H1 (cell line): Measurements from ENCODE around the gene FARP2.

Experiments
- POLR2A ChIP-seq, 2 experiments: IDR thresholded peaks; 1 replicate in 1 of 2; 2 replicates in 1 of 2; pipeline ENCODE4 v1.6.1; 2011; ENCODE audit warnings: low read depth in 2 of 2, low read length in 2 of 2, mild to moderate bottlenecking in 2 of 2; ENCODE audit errors: control extremely low read depth in 1 of 2
- RAD21 ChIP-seq, 2 experiments: IDR thresholded peaks in 1 of 2; conservative IDR thresholded peaks in 1 of 2; 2 replicates each; pipeline ENCODE4 v1.6.1; 2011; ENCODE audit warnings: low read depth in 2 of 2, low read length in 2 of 2, improper control_type of control experiment in 1 of 2, inconsistent platforms in 1 of 2, mild to moderate bottlenecking in 1 of 2, moderate library complexity in 1 of 2
- RFX5 ChIP-seq: IDR thresholded peaks from 2 replicates; pipeline ENCODE4 v1.6.1; 2011; ENCODE audit warnings: low read depth, low read length, improper control_type of control experiment, borderline replicate concordance
- SIN3A ChIP-seq, 2 experiments: IDR thresholded peaks in 1 of 2; conservative IDR thresholded peaks in 1 of 2; 2 replicates each; pipeline ENCODE4 v1.6.1; 2011 to 2012; ENCODE audit warnings: low read length in 2 of 2, improper control_type of control experiment in 1 of 2, low read depth in 1 of 2, mild to moderate bottlenecking in 1 of 2
- TAF1 ChIP-seq: IDR thresholded peaks from 2 replicates; pipeline ENCODE4 v1.6.1; 2011; ENCODE audit warnings: mild to moderate bottlenecking, low read depth, low read length
- TF ChIP-seq, protein P1 (sequence below), 3 experiments: IDR thresholded peaks; 1 replicate in 2 of 3; 2 replicates in 1 of 3; pipeline versions ENCODE4 v1.5.1 to v1.6.1; 2011; ENCODE audit warnings: low read length in 3 of 3, mild to moderate bottlenecking in 3 of 3, inconsistent platforms in 2 of 3, low read depth in 1 of 3, moderate library complexity in 1 of 3; ENCODE audit not compliant: insufficient read depth in 1 of 3; ENCODE audit errors: control extremely low read depth in 1 of 3
- TF ChIP-seq, protein P2 (sequence below): IDR thresholded peaks from 2 replicates; pipeline ENCODE4 v1.6.1; 2011; ENCODE audit warnings: low read depth, mild to moderate bottlenecking, low read length; ENCODE audit not compliant: insufficient read depth

DNA sequence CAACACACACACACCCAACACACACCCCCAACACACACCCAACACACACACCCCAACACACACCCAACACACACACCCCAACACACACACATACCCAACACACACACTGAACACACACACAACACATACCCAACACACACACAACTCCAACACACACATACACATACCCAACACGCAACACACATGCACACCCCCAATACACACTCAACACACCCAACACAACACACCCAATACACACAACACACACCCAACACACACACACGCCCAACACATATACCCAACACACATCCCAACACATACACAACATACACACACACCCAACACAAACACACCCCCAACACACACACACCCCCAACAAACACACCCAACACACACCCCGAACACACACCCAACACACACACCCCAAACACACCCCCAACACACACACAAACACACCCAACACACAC is 160.5 kb downstream of the FARP2 start:
- TF ChIP-seq TAF1 (no peak), POLR2A (IDR thresholded peaks at IDR 0.05; ENCODE audit: control extremely low read depth in 1 of 2, low read depth in 2 of 2, low read length in 2 of 2) (no peak), RAD21 (IDR thresholded peaks at IDR 0.05 in 1 of 2, conservative IDR thresholded peaks at IDR 0.05 in 1 of 2; ENCODE audit: low read depth in 2 of 2, low read length in 2 of 2) (no peak), RFX5 (no peak), SIN3A (conservative IDR thresholded peaks at IDR 0.05 in 1 of 2, IDR thresholded peaks at IDR 0.05 in 1 of 2; ENCODE audit: low read depth in 1 of 2, low read length in 2 of 2) (no peak)
- TF ChIP-seq, protein P1, sequence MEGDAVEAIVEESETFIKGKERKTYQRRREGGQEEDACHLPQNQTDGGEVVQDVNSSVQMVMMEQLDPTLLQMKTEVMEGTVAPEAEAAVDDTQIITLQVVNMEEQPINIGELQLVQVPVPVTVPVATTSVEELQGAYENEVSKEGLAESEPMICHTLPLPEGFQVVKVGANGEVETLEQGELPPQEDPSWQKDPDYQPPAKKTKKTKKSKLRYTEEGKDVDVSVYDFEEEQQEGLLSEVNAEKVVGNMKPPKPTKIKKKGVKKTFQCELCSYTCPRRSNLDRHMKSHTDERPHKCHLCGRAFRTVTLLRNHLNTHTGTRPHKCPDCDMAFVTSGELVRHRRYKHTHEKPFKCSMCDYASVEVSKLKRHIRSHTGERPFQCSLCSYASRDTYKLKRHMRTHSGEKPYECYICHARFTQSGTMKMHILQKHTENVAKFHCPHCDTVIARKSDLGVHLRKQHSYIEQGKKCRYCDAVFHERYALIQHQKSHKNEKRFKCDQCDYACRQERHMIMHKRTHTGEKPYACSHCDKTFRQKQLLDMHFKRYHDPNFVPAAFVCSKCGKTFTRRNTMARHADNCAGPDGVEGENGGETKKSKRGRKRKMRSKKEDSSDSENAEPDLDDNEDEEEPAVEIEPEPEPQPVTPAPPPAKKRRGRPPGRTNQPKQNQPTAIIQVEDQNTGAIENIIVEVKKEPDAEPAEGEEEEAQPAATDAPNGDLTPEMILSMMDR (IDR thresholded peaks at IDR 0.05; ENCODE audit: control extremely low read depth in 1 of 3, insufficient read depth in 1 of 3, low read depth in 1 of 3, low read length in 3 of 3): no peak
- TF ChIP-seq, protein P2, sequence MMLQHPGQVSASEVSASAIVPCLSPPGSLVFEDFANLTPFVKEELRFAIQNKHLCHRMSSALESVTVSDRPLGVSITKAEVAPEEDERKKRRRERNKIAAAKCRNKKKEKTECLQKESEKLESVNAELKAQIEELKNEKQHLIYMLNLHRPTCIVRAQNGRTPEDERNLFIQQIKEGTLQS: no peak
